OCI-LY7 (cell line): ENCODE data around the gene WDFY4. TPM values are rescaled to one million over a fixed set of nuclear protein-coding genes. Genes with fewer than 3 reads are reported as not detected.

ENCODE experiments used
- BruUV-seq: library from RNA; stranded (reverse); fragments of 400-500 nt; replicated peaks from 2 replicates; lab custom pipeline; 2021; lab: Mats Ljungman, UMichigan
- CTCF ChIA-PET: fragments of 300-600 bp; sonication (Branson Sonifier 250); formaldehyde crosslinking; loops from one replicate; lab custom pipeline; 2022; ENCODE audit warnings: antibody characterized with exemption; ENCODE audit not compliant: unreplicated experiment; lab: Charles Lee
- POLR2A ChIA-PET: fragments of 300-600 bp; sonication (Branson Sonifier 250); formaldehyde crosslinking; loops from one replicate; lab custom pipeline; 2022; ENCODE audit warnings: antibody characterized with exemption; lab: Charles Lee
- DNase-seq: peaks from one replicate; pipeline ENCODE4 v3.0.0-alpha.2; 2015; ENCODE audit warnings: low spot score
- H2AFZ ChIP-seq: fragments of 200-600 bp; sonication (generic), shearing (Covaris generic); 2 replicates; pipeline ENCODE4 v1.6.1; 2014; ENCODE audit warnings: mild to moderate bottlenecking, antibody characterized with exemption, low read length, moderate library complexity
- H3K27ac ChIP-seq: fragments of 200-600 bp; sonication (generic); 2 replicates; pipeline ENCODE4 v1.5.1; 2014; ENCODE audit warnings: mixed run types, low read depth, mild to moderate bottlenecking, moderate library complexity, low read length, inconsistent platforms; ENCODE audit not compliant: poor library complexity, severe bottlenecking
- H3K36me3 ChIP-seq: fragments of 200-600 bp; sonication (generic); 2 replicates; pipeline ENCODE4 v1.6.1; 2014; ENCODE audit warnings: mild to moderate bottlenecking, antibody characterized with exemption, low read length, moderate library complexity, mixed read lengths; ENCODE audit not compliant: insufficient read depth
- H3K4me1 ChIP-seq: fragments of 200-600 bp; sonication (generic); 2 replicates; pipeline ENCODE4 v1.5.1; 2014; ENCODE audit warnings: mild to moderate bottlenecking, low read length; ENCODE audit not compliant: insufficient read depth, poor library complexity, severe bottlenecking
- H3K4me2 ChIP-seq: fragments of 200-600 bp; sonication (generic); 2 replicates; pipeline ENCODE4 v1.6.1; 2014; ENCODE audit warnings: mild to moderate bottlenecking, low read length
- H3K4me3 ChIP-seq: fragments of 200-600 bp; sonication (generic); 2 replicates; pipeline ENCODE4 v1.5.1; 2014; ENCODE audit warnings: mild to moderate bottlenecking, low read depth, low read length; ENCODE audit not compliant: poor library complexity, severe bottlenecking
- H3K79me2 ChIP-seq: fragments of 200-600 bp; sonication (generic); 2 replicates; pipeline ENCODE4 v1.6.1; 2016; ENCODE audit warnings: low read depth, mild to moderate bottlenecking, low read length, moderate library complexity, mixed read lengths; ENCODE audit not compliant: insufficient read depth
- H3K9me2 ChIP-seq: fragments of 200-600 bp; sonication (generic); 2 replicates; pipeline ENCODE4 v1.6.1; 2016; ENCODE audit warnings: mild to moderate bottlenecking, low read length, mixed read lengths; ENCODE audit not compliant: insufficient read depth
- H3K9me3 ChIP-seq: fragments of 200-600 bp; sonication (generic); 2 replicates; pipeline ENCODE4 v1.6.1; 2014; ENCODE audit warnings: mild to moderate bottlenecking, mixed run types, low read length, mixed read lengths
- H4K20me1 ChIP-seq: fragments of 200-600 bp; sonication (generic); 2 replicates; pipeline ENCODE4 v1.6.1; 2014; ENCODE audit warnings: mild to moderate bottlenecking, antibody characterized with exemption, low read length, moderate library complexity, mixed read lengths; ENCODE audit not compliant: insufficient read depth
- CTCF ChIP-seq: fragments of 200-600 bp; sonication (generic); conservative IDR thresholded peaks from 2 replicates; pipeline ENCODE4 v1.5.1; 2014; ENCODE audit warnings: mild to moderate bottlenecking, antibody characterized with exemption, low read length, moderate library complexity, mixed read lengths
- EZH2phosphoT487 ChIP-seq: fragments of 200-600 bp; sonication (generic); IDR thresholded peaks from 2 replicates; pipeline ENCODE4 v1.6.1; 2018; ENCODE audit warnings: low read depth, borderline replicate concordance, mild to moderate bottlenecking, mixed run types, antibody characterized with exemption, low read length, moderate library complexity, mixed read lengths
- intact Hi-C: fragments of 100-400 bp; cut with micrococcal nuclease; formaldehyde crosslinking; loops from one replicate; pipeline ENCODE4 v1.10.0; 2022; ENCODE audit not compliant: unreplicated experiment
- total RNA-seq, 2 experiments: library from RNA; depleted of rRNA in 1 of 2; stranded (reverse); fragments of >200 nt in 1 of 2; shearing (Covaris generic) in 1 of 2; gene quantifications; 2 replicates each; pipeline ENCODE4 v1.2.3, GENCODE V29; 2014 to 2022

Gene WDFY4
- total RNA-seq, 2 experiments from 2014 or later = 51.5 to 85.6 TPM

DNA sequence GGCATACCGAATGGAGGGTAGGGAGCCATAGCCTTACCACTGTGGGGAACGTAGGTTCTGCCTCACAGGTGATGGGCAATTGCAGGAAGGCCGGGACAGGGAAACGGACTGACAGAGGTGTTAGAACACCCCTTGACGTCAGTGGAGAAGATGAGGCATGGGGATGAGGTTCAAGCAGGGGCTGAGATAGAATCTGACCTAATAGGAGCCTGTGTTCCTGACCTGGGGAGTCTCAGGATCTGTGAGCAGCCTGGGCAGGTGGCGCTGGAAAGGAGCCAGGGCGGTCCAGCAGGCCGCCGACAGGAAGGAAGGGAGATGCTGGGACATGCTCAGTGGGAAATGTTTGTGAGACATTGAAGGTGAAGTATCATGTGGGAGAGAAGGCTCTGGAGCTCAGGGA lies 109.4 kb downstream of the WDFY4 start:
- H2AFZ ChIP-seq = no peak overlapping the region
- no peaks in the 10 kb centered on the region for H4K20me1 ChIP-seq
- peaks cover 93% of the 10 kb centered on the region for H3K36me3 ChIP-seq
- H3K4me2 ChIP-seq = no peak overlapping the region
- no peaks in the 10 kb centered on the region for H3K9me3 ChIP-seq
- no peak for DNase-seq
- intact Hi-C loops = no loop called here
- no peaks in the 10 kb centered on the region for H3K4me1 ChIP-seq
- BruUV-seq = no TSS peak
- CTCF ChIA-PET = no interaction called here
- no peak overlapping the region for H3K4me3 ChIP-seq
- TF ChIP-seq CTCF (no peak), EZH2phosphoT487 (no peak)
- H3K79me2 ChIP-seq = no peaks in the 10 kb centered on the region
- H3K27ac ChIP-seq = no peak overlapping the region
- POLR2A ChIA-PET = interaction anchor here (1.0 kb wide), 1 partner anchor 232 kb away, joined by 3 read pairs; no protein-coding TSS in a partner anchor
- no peaks in the 10 kb centered on the region for H3K9me2 ChIP-seq

- Histone ChIP-seq H3K9me2 (no peaks in the 10 kb centered on the region), H3K4me3 (no peak overlapping the region), H3K4me2 (no peak overlapping the region), H3K27ac (no peak overlapping the region), H4K20me1 (no peaks in the 10 kb centered on the region), H3K9me3 (no peaks in the 10 kb centered on the region), H3K4me1 (peaks cover 19% of the 10 kb centered on the region), H3K79me2 (no peaks in the 10 kb centered on the region), H2AFZ (no peak overlapping the region), H3K36me3 (peaks cover 84% of the 10 kb centered on the region)
- TF ChIP-seq CTCF (no peak), EZH2phosphoT487 (no peak)
- POLR2A ChIA-PET = interaction anchor here (0.6 kb wide), 1 partner anchor 688 kb away, joined by 4 read pairs; no protein-coding TSS in a partner anchor
- no TSS peak for BruUV-seq
- intact Hi-C loops = no loop called here
- no peak for DNase-seq
- CTCF ChIA-PET = no interaction called here
These were observed 112.1 kb downstream of the WDFY4 start for GRCh38 chr10:48796713-48797245.

- intact Hi-C loops = no loop called here
- H3K9me3 ChIP-seq = no peaks in the 10 kb centered on the region
- H3K4me2 ChIP-seq = no peak overlapping the region
- CTCF ChIA-PET = no interaction called here
- H3K79me2 ChIP-seq = no peaks in the 10 kb centered on the region
- no peaks in the 10 kb centered on the region for H4K20me1 ChIP-seq
- H3K36me3 ChIP-seq = peaks cover 84% of the 10 kb centered on the region
- H2AFZ ChIP-seq = no peak overlapping the region
- H3K4me3 ChIP-seq = no peak overlapping the region
- peaks cover 29% of the 10 kb centered on the region for H3K4me1 ChIP-seq
- H3K9me2 ChIP-seq = no peaks in the 10 kb centered on the region
- TF ChIP-seq EZH2phosphoT487 = no peak
- no peak for TF ChIP-seq CTCF
- no peak overlapping the region for H3K27ac ChIP-seq
- BruUV-seq = no TSS peak
- POLR2A ChIA-PET = no interaction called here
- no peak for DNase-seq
These were observed 113.2 kb downstream of the WDFY4 start for GRCh38 chr10:48797830-48798229.
